Adrenal gland (tissue), 19 donors: ENCODE measurements around the gene TEKTIP1. TPM values are rescaled to one million over a fixed set of nuclear protein-coding genes. Genes with fewer than 3 reads are reported as not detected.
A peak's percentile ranks its signal among the peaks of the same experiment; 100 is the strongest.

Source experiments
- DNase-seq, 7 donors: peaks; one replicate each; pipeline ENCODE4 v3.0.0-alpha.2; 2019 to 2020
- H3K27ac ChIP-seq, 5 donors: fragments of 200-600 bp; sonication (generic) in 4 of 5; 1 replicate in 3 of 5; 2 replicates in 2 of 5; pipeline versions ENCODE4 v1.5.1 to v1.8.0; 2016 to 2020; ENCODE audit warnings: mild to moderate bottlenecking in 1 of 5
- H3K27me3 ChIP-seq: fragments of 200-600 bp; 2 replicates; pipeline ENCODE4 v1.8.0; 2021
- H3K36me3 ChIP-seq, 2 donors: fragments of 200-600 bp; replicated peaks in 1 of 2; 1 replicate in 1 of 2; 2 replicates in 1 of 2; pipeline versions ENCODE4 v1.5.1 to v1.8.0; 2018 to 2022
- H3K4me1 ChIP-seq, 2 donors: fragments of 200-600 bp; replicated peaks in 1 of 2; 1 replicate in 1 of 2; 2 replicates in 1 of 2; pipeline versions ENCODE4 v1.5.1 to v1.8.0; 2018 to 2021
- H3K4me3 ChIP-seq, 4 donors: fragments of 200-600 bp; sonication (generic) in 3 of 4; one replicate each; pipeline ENCODE4 v1.5.1; 2016 to 2018
- H3K9me3 ChIP-seq, 3 donors: fragments of 200-600 bp; sonication (generic) in 1 of 3; replicated peaks in 1 of 3; 1 replicate in 2 of 3; 2 replicates in 1 of 3; pipeline versions ENCODE4 v1.5.1 to v1.8.0; 2016 to 2021
- CTCF ChIP-seq, 6 experiments: fragments of 450-650 bp in 4 of 6; fragments of 200-600 bp in 2 of 6; sonication (generic) in 1 of 6; IDR thresholded peaks; 1 replicate in 5 of 6; 2 replicates in 1 of 6; pipeline versions ENCODE4 v1.5.1 to v1.8.0; 2016 to 2021; ENCODE audit warnings: antibody characterized with exemption in 6 of 6, mild to moderate bottlenecking in 2 of 6, moderate library complexity in 1 of 6
- POLR2A ChIP-seq, 2 donors: fragments of 450-650 bp; IDR thresholded peaks; one replicate each; pipeline ENCODE4 v1.6.1; 2017; ENCODE audit warnings: antibody characterized with exemption in 2 of 2, mild to moderate bottlenecking in 2 of 2, moderate library complexity in 1 of 2
- WGBS, 4 donors: extraction: QIAGEN DNeasy Blood & Tissue Kit in 2 of 4; methylation state at CpG; one replicate each; pipeline versions ENCODE4 v1.1.5 to v1.1.7; 2013 to 2017; 5-methylcytosine and 5-hydroxymethylcytosine counted together
- intact Hi-C, 2 donors: fragments of 100-400 bp; cut with DNase I; formaldehyde crosslinking; loops; one replicate each; pipeline versions ENCODE4 v1.14.1 to v1.15.0; 2022 to 2023
- long read RNA-seq, 10 donors: library from polyadenylated mRNA in 3 of 10; unstranded in 2 of 10; stranded (forward) in 1 of 10; transcript quantifications; one replicate each; pipeline ENCODE4 v2.0.0 and lab custom pipeline, GENCODE V29; 2021 to 2026
- polyA plus RNA-seq, 3 donors: library from polyadenylated mRNA; stranded (reverse); fragments of 200-250 nt in 2 of 3; fragments of 350-450 nt in 1 of 3; fragmentation: Illumina TruSeq in 1 of 3; extraction: RNeasy Lipid Tissue Mini Kit (QIAGEN cat#74804) in 1 of 3; gene quantifications; one replicate each; pipeline ENCODE4 v1.2.3, GENCODE V29; 2013 to 2014
- total RNA-seq, 9 donors: library from RNA; depleted of rRNA in 4 of 9; stranded (reverse); fragments of >200 nt in 4 of 9; fragments of 120-200 nt in 1 of 9; fragmentation: NEBNext Ultra II Directional in 1 of 9; extraction: Animal tissue kit (Norgen Biotek cat#: 25700) in 1 of 9; gene quantifications; one replicate each; pipeline versions ENCODE4 v1.1.0 to v1.2.4, GENCODE V29; 2013 to 2023
- donor health status: healthy with polysubstance abuse.
- donor health status: Bipolar disorder and iron deficiency.
- donor health status: DM: yes; HTN: yes; CAD: no.
- donor health status: DM: no; HTN: no; CAD: no.
- donor health status: DM: no; HTN: no; CAD: no.
- donor health status: DM: yes; HTN: yes; CAD: no.

Gene TEKTIP1
- total RNA-seq (1 to 10 TPM in 3 of 9 donors, under 1 TPM in 2, not detected in 4; 0.68 to 3.6 (median 1.4) TPM), polyA plus RNA-seq (1 to 10 TPM in 2 of 3 donors, not detected in 1; 1.1 to 3.5 TPM)
- long read RNA-seq, donor 1, result 0 reads
- long read RNA-seq, donor 2, result 0 reads
- long read RNA-seq, donor 3, result 0 reads
- long read RNA-seq, donor 4, result 0 reads
- long read RNA-seq, donor 5, partial matches to known transcripts, result 0 of 2 reads
- long read RNA-seq, donor 5, other reads (novel, unspliced or antisense), result 2 of 2 reads
- long read RNA-seq, donor 6, result 0 reads
- long read RNA-seq, donor 7, result 0 reads
- long read RNA-seq, donor 8, result 0 reads
- long read RNA-seq, donor 9, result 0 reads
- long read RNA-seq, donor 10, result 0 reads

GRCh38 chr19:3538965-3539755 is at the start of gene TEKTIP1:
Gene TEKTIP1 (plus strand): TSS chr19:3539174. CDS start chr19:3539178, 4 bp downstream.
- Histone ChIP-seq H3K4me3 (no peak within 1 kb of the TSS), H3K36me3 (peaks cover 0 to 18% of the 10 kb centered on the region in 2 donors), H3K27ac (peak within 1 kb of the TSS in 3 of 5 donors; percentile 75 to 86 (median 82)), H3K9me3 (no peaks in the 10 kb centered on the region), H3K27me3 (no peaks in the 10 kb centered on the region), H3K4me1 (peaks cover 18 to 33% of the 10 kb centered on the region in 2 donors)
- DNase-seq, result peak in 5 of 7 donors; percentile 42 to 75 (median 64)
- 52 to 67% (median 56%) methylated on average over 17 to 28 of the region's 28 CpGs for WGBS, 4 donors
- TF ChIP-seq CTCF (IDR thresholded peaks at IDR 0.05) (no peak), POLR2A (IDR thresholded peaks at IDR 0.05) (no peak)
- intact Hi-C loops, result no loop called here

DNA sequence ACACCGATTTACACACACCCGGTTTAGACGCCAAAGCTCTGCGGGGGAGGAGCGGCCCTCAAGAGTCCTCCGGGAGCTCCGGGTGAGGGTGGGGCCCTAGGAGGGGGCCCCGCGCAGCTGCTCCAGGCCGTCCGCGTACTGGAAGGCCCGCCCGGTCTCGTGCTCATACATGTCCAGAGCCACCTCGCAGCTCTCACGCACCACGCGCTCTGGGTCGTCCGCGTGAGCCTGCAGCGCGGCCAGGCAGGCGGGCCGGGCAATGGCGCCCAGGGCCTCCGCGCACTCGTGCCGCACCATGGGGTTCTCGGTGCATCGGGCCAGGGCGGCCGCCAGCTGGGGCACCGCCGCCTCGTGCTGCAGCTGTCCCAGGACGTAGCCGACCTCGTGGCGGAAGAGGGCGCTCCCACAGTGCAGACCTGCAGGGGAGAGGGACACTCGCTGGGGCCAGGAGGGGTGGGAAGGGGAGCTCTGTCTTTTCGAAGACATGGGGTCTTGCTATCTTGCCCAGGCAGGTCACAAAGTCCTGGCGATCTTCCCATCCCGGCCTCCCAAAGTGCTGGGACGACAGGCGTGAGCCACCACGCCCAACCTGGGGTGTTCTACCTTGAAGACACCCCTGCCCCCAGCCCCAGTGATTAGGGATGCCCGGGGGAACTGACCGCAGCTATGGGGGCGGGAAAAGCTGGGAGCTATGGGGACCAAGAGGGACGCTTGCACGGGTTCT is 47.4 kb upstream of the TEKTIP1 start:
- H3K4me1 ChIP-seq, result no peaks in the 10 kb centered on the region
- DNase-seq, result no peak
- H3K27ac ChIP-seq, result no peak overlapping the region
- H3K27me3 ChIP-seq, result no peaks in the 10 kb centered on the region
- no peak overlapping the region for H3K4me3 ChIP-seq
- TF ChIP-seq POLR2A (IDR thresholded peaks at IDR 0.05), result no peak
- no peak for TF ChIP-seq CTCF (IDR thresholded peaks at IDR 0.05)
- peaks cover 0 to 51% of the 10 kb centered on the region in 2 donors for H3K36me3 ChIP-seq
- WGBS, 4 donors, result 88 to 96% (median 96%) methylated on average over 14 to 55 of the region's 55 CpGs
- intact Hi-C loops, result no loop called here
- H3K9me3 ChIP-seq, result no peaks in the 10 kb centered on the region

GRCh38 chr19:3492131-3492839 is 46.7 kb upstream of the TEKTIP1 start:
- TF ChIP-seq CTCF (IDR thresholded peaks at IDR 0.05), result no peak
- TF ChIP-seq POLR2A (IDR thresholded peaks at IDR 0.05), result no peak
- no peaks in the 10 kb centered on the region for H3K4me1 ChIP-seq
- no peaks in the 10 kb centered on the region for H3K9me3 ChIP-seq
- peaks cover 0 to 52% of the 10 kb centered on the region in 2 donors for H3K36me3 ChIP-seq
- DNase-seq, result no peak
- H3K27ac ChIP-seq, result no peak overlapping the region
- no peak overlapping the region for H3K4me3 ChIP-seq
- no peaks in the 10 kb centered on the region for H3K27me3 ChIP-seq
- WGBS, 4 donors, result 93 to 96% (median 95%) methylated on average over 24 to 45 of the region's 45 CpGs
- intact Hi-C loops, result no loop called here
